Activated CD8-positive, alpha-beta memory T cell treated with anti-CD3 and anti-CD28 coated beads, Interleukin-2, amount 50 U/mL, for 4 hours (primary cell): ENCODE measurements around the gene ZNF513.
"Not testable (repeated sequence)": the region's sequence is repeated elsewhere in the genome, so short reads cannot be mapped to it uniquely, and the experiment has no call there.

Source experiments
- DNase-seq: peaks from one replicate; pipeline ENCODE4 v3.0.0-alpha.2; 2020

ZNF513 gene

GRCh38 chr2:27353762-27354596 lies 26.6 kb downstream of the ZNF513 start:
- no peak for DNase-seq

- not testable (repeated sequence) for DNase-seq
Measured at GRCh38 chr2:27353386-27353761, 27.2 kb downstream of the ZNF513 start.

- no peak for DNase-seq
Measured at GRCh38 chr2:27351802-27352598, 28.5 kb downstream of the ZNF513 start.

- no peak for DNase-seq
Measured at GRCh38 chr2:27350106-27350693, 30.3 kb downstream of the ZNF513 start.

GRCh38 chr2:27347641-27348040 lies 32.9 kb downstream of the ZNF513 start:
- DNase-seq = no peak

- DNase-seq = no peak
Measured at GRCh38 chr2:27336173-27336572, 44.4 kb downstream of the ZNF513 start.

- no peak for DNase-seq
Measured at GRCh38 chr2:27335311-27335710, 45.2 kb downstream of the ZNF513 start.
